Heart left ventricle (tissue), 13 donors: ENCODE data around the gene UBE2I.

Experiments
- POLR2A ChIP-seq, 2 donors: fragments of 450-650 bp; IDR thresholded peaks; one replicate each; pipeline ENCODE4 v1.6.1; 2017; ENCODE audit warnings: antibody characterized with exemption in 2 of 2, mild to moderate bottlenecking in 2 of 2, moderate library complexity in 2 of 2
- TF ChIP-seq, protein P1 (sequence below), 12 donors: fragments of 200-600 bp; sonication (generic) in 4 of 12; IDR thresholded peaks; one replicate each; pipeline versions ENCODE4 v1.5.0 to v1.8.0; 2018 to 2022; ENCODE audit warnings: antibody characterized with exemption in 12 of 12, mild to moderate bottlenecking in 5 of 12
- donor health status: ischemic (EF 13 %, LVEDD 7.1; RV severe dilation, severe dysfunction).
- donor health status: DM: no; HTN: yes; CAD: no.
- donor health status: DM: no; HTN: no; CAD: no.
- donor health status: ischemic (EF 25% LVEDD 6.9; RV normal size, moderate dysfunction).
- donor health status: ischemic (EF 25% LVEDD 5.7; RV mildly dilated, moderate dysfunction).
- donor health status: ischemic (EF 35%, LVEDD 5.7; RV mildly dilated, moderate dysfunction).
- donor health status: nonischemic (EF 11% LVEDD 7.7; RV severe dilation, severe dysfunction).
- donor health status: DM: yes; HTN: yes; CAD: no.
- donor health status: PGD.
- donor health status: ischemic (EF 29% LVEDD 5.4; RV normal size, mild dysfunction).
- donor health status: nonischemic (EF 23%, LVEDD 6.1; RV moderate dilation, normal function).

DNA sequence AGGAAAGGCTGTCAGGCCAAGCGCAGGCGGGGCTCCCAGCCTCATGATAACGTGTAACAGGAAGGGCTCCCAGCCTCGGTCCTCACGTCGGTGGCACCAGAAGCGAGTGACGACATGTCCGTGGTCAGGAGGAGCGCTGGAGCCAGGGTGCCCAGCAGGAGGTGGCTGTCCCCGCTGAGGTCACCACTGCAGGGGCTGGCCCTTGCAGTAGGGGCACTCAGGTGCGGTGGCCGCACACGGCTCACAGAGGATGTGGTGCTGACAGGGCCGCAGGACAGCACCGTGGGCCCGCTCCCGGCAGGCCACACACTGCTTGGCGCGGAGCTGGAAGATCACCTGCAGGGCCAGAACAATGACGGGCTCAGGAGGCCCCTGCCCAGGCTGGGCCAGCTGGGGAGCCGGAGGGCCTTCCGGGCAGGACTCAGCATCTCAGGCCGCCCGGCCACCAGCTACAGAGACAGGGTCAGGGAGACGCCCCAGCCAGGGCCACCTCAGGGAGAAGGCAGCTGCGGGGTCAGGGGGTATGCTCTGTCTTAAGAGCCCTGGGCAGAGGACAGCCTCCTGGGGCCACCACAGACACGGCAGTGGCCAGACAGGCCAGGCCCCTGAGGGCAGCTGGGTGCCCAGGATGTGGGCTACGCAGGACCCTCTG lies 56.8 kb downstream of the UBE2I start:
- TF ChIP-seq POLR2A (IDR thresholded peaks at IDR 0.05), result no peak
- TF ChIP-seq, protein P1, sequence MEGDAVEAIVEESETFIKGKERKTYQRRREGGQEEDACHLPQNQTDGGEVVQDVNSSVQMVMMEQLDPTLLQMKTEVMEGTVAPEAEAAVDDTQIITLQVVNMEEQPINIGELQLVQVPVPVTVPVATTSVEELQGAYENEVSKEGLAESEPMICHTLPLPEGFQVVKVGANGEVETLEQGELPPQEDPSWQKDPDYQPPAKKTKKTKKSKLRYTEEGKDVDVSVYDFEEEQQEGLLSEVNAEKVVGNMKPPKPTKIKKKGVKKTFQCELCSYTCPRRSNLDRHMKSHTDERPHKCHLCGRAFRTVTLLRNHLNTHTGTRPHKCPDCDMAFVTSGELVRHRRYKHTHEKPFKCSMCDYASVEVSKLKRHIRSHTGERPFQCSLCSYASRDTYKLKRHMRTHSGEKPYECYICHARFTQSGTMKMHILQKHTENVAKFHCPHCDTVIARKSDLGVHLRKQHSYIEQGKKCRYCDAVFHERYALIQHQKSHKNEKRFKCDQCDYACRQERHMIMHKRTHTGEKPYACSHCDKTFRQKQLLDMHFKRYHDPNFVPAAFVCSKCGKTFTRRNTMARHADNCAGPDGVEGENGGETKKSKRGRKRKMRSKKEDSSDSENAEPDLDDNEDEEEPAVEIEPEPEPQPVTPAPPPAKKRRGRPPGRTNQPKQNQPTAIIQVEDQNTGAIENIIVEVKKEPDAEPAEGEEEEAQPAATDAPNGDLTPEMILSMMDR (IDR thresholded peaks at IDR 0.05), result no peak
